Spinal cord (tissue), 10 donors: Measurements from ENCODE around the gene ATP8A2. TPM values are rescaled to one million over a fixed set of nuclear protein-coding genes. Genes with fewer than 3 reads are reported as not detected.
"Not testable (repeated sequence)": the region's sequence is repeated elsewhere in the genome, so short reads cannot be mapped to it uniquely, and the experiment has no call there.

Experiments used
- DNase-seq, 6 donors: peaks; one replicate each; pipeline versions ENCODE4 v3.0.0 to v3.0.0-alpha.2; 2013 to 2015; ENCODE audit warnings: low spot score in 6 of 6, low read depth in 4 of 6
- H3K27ac ChIP-seq: one replicate; pipeline ENCODE4 v1.5.1; 2013; ENCODE audit warnings: low read depth, low read length, control low read depth
- H3K27me3 ChIP-seq: one replicate; pipeline ENCODE4 v1.6.1; 2013; ENCODE audit warnings: low read length; ENCODE audit not compliant: control insufficient read depth, insufficient read depth
- H3K36me3 ChIP-seq: one replicate; pipeline ENCODE4 v1.6.1; 2013; ENCODE audit warnings: low read length; ENCODE audit not compliant: control insufficient read depth, insufficient read depth
- H3K4me1 ChIP-seq: one replicate; pipeline ENCODE4 v1.6.1; 2013; ENCODE audit warnings: low read length; ENCODE audit not compliant: control insufficient read depth, insufficient read depth
- H3K4me3 ChIP-seq: one replicate; pipeline ENCODE4 v1.5.1; 2013; ENCODE audit warnings: low read depth, low read length, control low read depth
- H3K9me3 ChIP-seq: one replicate; pipeline ENCODE4 v1.6.1; 2013; ENCODE audit warnings: low read length; ENCODE audit not compliant: control insufficient read depth, insufficient read depth
- WGBS: methylation state at CpG from one replicate; pipeline ENCODE4 v1.1.5; 2013; ENCODE audit warnings: missing lambda C conversion rate; ENCODE audit not compliant: insufficient coverage; 5-methylcytosine and 5-hydroxymethylcytosine counted together
- polyA plus RNA-seq, 2 donors: library from polyadenylated mRNA; unstranded; fragments of 120-200 nt; gene quantifications; one replicate each; pipeline ENCODE4 v1.2.1, GENCODE V29; 2013; ENCODE audit not compliant: insufficient read length in 2 of 2
- total RNA-seq, 2 donors: library from RNA; depleted of rRNA in 1 of 2; stranded (reverse); fragments of 120-200 nt in 1 of 2; fragments of >200 nt in 1 of 2; gene quantifications; one replicate each; pipeline versions ENCODE4 v1.2.3 to v1.2.4, GENCODE V29; 2013 to 2014
- donor health status: healthy.

Gene ATP8A2
- total and polyA plus RNA-seq, 4 donors: 14.9 to 59.0 (median 28.0) TPM

- H3K27ac ChIP-seq: no peak overlapping the region
- peaks cover 4% of the 10 kb centered on the region for H3K4me1 ChIP-seq
- peak in 2 of 6 donors; percentile 41 to 62 for DNase-seq
- H3K4me3 ChIP-seq: no peak overlapping the region
- no peaks in the 10 kb centered on the region for H3K36me3 ChIP-seq
- peaks cover 2% of the 10 kb centered on the region for H3K27me3 ChIP-seq
- no peaks in the 10 kb centered on the region for H3K9me3 ChIP-seq
Measured at GRCh38 chr13:25821776-25822175, 450.0 kb downstream of the ATP8A2 start.

GRCh38 chr13:25827221-25827620, 455.4 kb downstream of the ATP8A2 start:
- H3K4me1 ChIP-seq, H3K27me3 ChIP-seq, H3K27ac ChIP-seq, DNase-seq, H3K4me3 ChIP-seq, H3K9me3 ChIP-seq, H3K36me3 ChIP-seq: not testable (repeated sequence)
- WGBS: 92% methylated on average over 6 of the region's 9 CpGs

DNA sequence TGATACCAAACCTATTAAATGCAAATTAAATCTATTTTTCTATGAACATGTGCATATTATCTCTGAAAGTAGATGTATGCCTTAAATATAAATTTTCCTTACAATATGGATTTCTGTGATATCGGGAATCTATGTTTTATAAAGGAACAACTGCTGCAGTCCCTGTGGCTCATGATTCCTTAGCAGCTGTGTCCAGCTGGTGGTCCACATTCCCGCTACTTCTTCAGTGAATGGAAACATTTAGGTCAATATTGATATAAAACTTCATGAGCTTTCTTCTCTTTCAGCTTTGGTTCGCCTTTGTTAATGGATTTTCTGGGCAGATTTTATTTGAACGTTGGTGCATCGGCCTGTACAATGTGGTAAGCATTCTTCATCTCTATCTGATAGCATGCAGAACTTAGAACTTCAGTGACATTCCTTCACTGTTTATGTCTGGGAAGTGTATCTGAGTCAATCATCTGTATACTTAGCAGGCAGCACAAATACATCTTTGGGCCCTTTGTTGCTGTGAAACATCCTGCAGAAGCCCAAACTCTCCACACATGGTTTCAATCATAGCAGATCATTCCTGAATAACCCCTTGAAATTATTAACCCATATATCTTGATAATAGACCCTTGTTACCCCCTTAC, 456.2 kb downstream of the ATP8A2 start:
- no peak overlapping the region for H3K27ac ChIP-seq
- H3K4me3 ChIP-seq: no peak overlapping the region
- no CpG with 5 or more reads among the region's 5 CpGs for WGBS
- H3K27me3 ChIP-seq: no peaks in the 10 kb centered on the region
- H3K4me1 ChIP-seq: no peaks in the 10 kb centered on the region
- H3K36me3 ChIP-seq: no peaks in the 10 kb centered on the region
- no peak for DNase-seq
- H3K9me3 ChIP-seq: no peaks in the 10 kb centered on the region

GRCh38 chr13:25833761-25834160, 462.0 kb downstream of the ATP8A2 start:
- no peaks in the 10 kb centered on the region for H3K36me3 ChIP-seq
- H3K27ac ChIP-seq: no peak overlapping the region
- no CpG with 5 or more reads among the region's 1 CpG for WGBS
- no peaks in the 10 kb centered on the region for H3K27me3 ChIP-seq
- no peak for DNase-seq
- no peak overlapping the region for H3K4me3 ChIP-seq
- H3K4me1 ChIP-seq: no peaks in the 10 kb centered on the region
- H3K9me3 ChIP-seq: no peaks in the 10 kb centered on the region

DNA sequence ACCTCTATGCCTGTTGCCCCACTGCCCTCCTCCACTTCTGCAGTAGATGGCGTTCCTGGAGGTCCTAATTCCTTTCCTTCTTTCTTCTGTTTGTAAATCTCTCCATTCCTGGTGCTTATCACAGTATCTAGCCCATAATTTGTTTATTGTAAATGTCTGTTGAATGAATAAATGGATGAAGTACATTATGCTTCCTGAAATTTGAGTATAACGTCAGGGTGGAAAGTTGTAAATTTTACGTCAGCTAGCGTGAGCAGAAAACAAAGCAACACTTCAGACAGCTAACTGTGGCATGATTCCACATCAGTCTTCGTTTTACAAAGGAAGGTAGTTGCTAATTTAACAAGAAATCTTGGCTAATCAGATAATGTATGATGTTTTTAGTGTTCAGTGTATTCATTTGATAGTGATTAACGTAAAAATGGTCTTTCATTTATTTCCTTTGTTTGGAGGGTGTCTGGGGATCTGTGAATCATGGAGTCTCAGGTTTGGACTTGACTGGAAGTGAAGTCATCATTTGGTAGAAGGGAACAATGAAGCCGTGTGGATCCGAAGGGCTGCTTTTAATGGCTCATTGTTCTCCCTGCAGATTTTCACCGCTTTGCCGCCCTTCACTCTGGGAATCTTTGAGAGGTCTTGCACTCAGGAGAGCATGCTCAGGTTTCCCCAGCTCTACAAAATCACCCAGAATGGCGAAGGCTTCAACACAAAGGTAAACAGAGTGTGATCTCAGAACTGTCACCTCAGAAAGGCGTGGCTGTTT, 465.0 kb downstream of the ATP8A2 start:
- Histone ChIP-seq H3K27me3 (no peaks in the 10 kb centered on the region), H3K4me3 (no peak overlapping the region), H3K36me3 (no peaks in the 10 kb centered on the region), H3K27ac (no peak overlapping the region), H3K9me3 (no peaks in the 10 kb centered on the region), H3K4me1 (no peaks in the 10 kb centered on the region)
- DNase-seq: no peak
- 68% methylated on average over 8 of the region's 12 CpGs for WGBS

- H3K9me3 ChIP-seq: no peaks in the 10 kb centered on the region
- no peak overlapping the region for H3K4me3 ChIP-seq
- H3K4me1 ChIP-seq: no peaks in the 10 kb centered on the region
- H3K27ac ChIP-seq: no peak overlapping the region
- H3K36me3 ChIP-seq: no peaks in the 10 kb centered on the region
- DNase-seq: no peak
- 81% methylated on average over 5 of the region's 8 CpGs for WGBS
- no peaks in the 10 kb centered on the region for H3K27me3 ChIP-seq
Measured at GRCh38 chr13:25839371-25839770, 467.6 kb downstream of the ATP8A2 start.

GRCh38 chr13:25840261-25840660, 468.5 kb downstream of the ATP8A2 start:
- WGBS: 83% methylated on average over 2 of the region's 3 CpGs
- no peaks in the 10 kb centered on the region for H3K27me3 ChIP-seq

GRCh38 chr13:25840931-25841330, 469.2 kb downstream of the ATP8A2 start:
- Histone ChIP-seq H3K27me3 (no peaks in the 10 kb centered on the region), H3K27ac (no peak overlapping the region), H3K9me3 (no peaks in the 10 kb centered on the region), H3K4me1 (no peaks in the 10 kb centered on the region), H3K4me3 (no peak overlapping the region), H3K36me3 (no peaks in the 10 kb centered on the region)
- DNase-seq: no peak
- no CpG with 5 or more reads among the region's 2 CpGs for WGBS

More at GRCh38 chr13:25840261-25840660, 468.5 kb downstream of the ATP8A2 start:
- no peak for DNase-seq
- no peak overlapping the region for H3K4me3 ChIP-seq
- H3K4me1 ChIP-seq: no peaks in the 10 kb centered on the region
- no peaks in the 10 kb centered on the region for H3K9me3 ChIP-seq
- no peak overlapping the region for H3K27ac ChIP-seq
- H3K36me3 ChIP-seq: no peaks in the 10 kb centered on the region

- Histone ChIP-seq H3K4me3 (no peak overlapping the region), H3K27me3 (no peaks in the 10 kb centered on the region), H3K4me1 (peaks cover 4% of the 10 kb centered on the region), H3K27ac (no peak overlapping the region), H3K36me3 (no peaks in the 10 kb centered on the region), H3K9me3 (no peaks in the 10 kb centered on the region)
- no peak for DNase-seq
- WGBS: 96% methylated on average over 2 of the region's 4 CpGs
Measured at GRCh38 chr13:25843692-25844091, 471.9 kb downstream of the ATP8A2 start.
